Measurements from ENCODE around the gene GALNT16.
"Not testable (repeated sequence)": the region's sequence is repeated elsewhere in the genome, so short reads cannot be mapped to it uniquely, and the experiment has no call there.

GALNT16 gene

GRCh38 chr14:69270795-69271708, 11.1 kb downstream of the GALNT16 start:
- no peak for DNase-seq (ENCODE audit: low read depth, low spot score)
- no peak overlapping the region for H3K4me3 ChIP-seq
- TF ChIP-seq POLR2AphosphoS5 (IDR thresholded peaks at IDR 0.05; ENCODE audit: borderline replicate concordance, low read depth, low read length), result no peak
- no peak for TF ChIP-seq FOXP2 (optimal IDR thresholded peaks at IDR 0.05; ENCODE audit: control extremely low read depth, extremely low read length, insufficient read depth)
- no peak for TF ChIP-seq EZH2 (IDR thresholded peaks at IDR 0.05)
- no peaks in the 10 kb centered on the region for H3K36me3 ChIP-seq (ENCODE audit: insufficient read depth, low read length)
- H3K9ac ChIP-seq (ENCODE audit: insufficient read length), result no peak overlapping the region
- H3K27ac ChIP-seq, result no peak overlapping the region
- H3K9me3 ChIP-seq (ENCODE audit: low read depth, low read length), result no peaks in the 10 kb centered on the region

DNA sequence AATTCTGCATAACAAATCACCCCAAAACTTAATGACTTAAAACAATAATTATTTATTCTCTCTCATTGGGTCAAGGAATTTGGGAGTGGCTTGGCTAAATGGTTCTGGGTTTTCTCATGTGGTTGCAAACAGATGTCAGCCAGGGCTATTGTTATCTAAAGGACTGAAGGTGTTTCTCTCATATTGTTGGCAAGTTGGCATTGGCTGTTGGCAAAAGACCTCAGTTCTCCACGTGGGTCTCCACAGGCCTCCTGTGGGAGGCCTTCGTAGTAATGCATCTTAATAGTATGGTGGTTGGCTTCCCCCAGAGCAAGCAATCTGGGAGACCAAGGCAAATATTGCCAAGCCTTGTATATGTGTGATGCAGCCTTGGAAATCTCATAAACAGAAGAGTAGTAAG, 14.4 kb downstream of the GALNT16 start:
- TF ChIP-seq EZH2 (IDR thresholded peaks at IDR 0.05) (no peak), POLR2AphosphoS5 (IDR thresholded peaks at IDR 0.05; ENCODE audit: borderline replicate concordance, low read depth, low read length) (no peak), FOXP2 (optimal IDR thresholded peaks at IDR 0.05; ENCODE audit: control extremely low read depth, extremely low read length, insufficient read depth) (no peak)
- H3K9me3 ChIP-seq (ENCODE audit: low read depth, low read length), result no peaks in the 10 kb centered on the region
- no peak for DNase-seq (ENCODE audit: low read depth, low spot score)
- H3K4me3 ChIP-seq, result no peak overlapping the region
- no peaks in the 10 kb centered on the region for H3K36me3 ChIP-seq (ENCODE audit: insufficient read depth, low read length)
- H3K9ac ChIP-seq (ENCODE audit: insufficient read length), result no peak overlapping the region
- no peak overlapping the region for H3K27ac ChIP-seq

DNA sequence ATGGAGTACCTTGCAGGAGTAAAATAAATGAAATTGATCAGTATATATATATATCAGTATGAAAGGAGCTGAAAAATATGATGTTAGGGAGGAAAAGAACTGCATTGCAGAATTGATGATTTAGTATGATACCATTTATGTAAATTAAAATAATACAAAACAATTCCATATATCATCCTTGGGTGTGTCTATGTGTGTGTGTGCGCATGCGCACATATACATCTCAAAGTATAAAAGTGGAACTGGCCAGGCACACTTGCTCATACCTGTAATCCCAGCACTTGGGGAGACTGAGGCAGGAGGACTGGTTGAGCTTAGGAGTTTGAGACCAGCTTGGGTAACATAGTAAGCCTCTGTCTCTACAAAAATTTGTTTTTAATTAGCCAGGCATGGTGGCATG, 15.4 kb downstream of the GALNT16 start:
- no peak for DNase-seq (ENCODE audit: low read depth, low spot score)
- Histone ChIP-seq H3K9ac (ENCODE audit: insufficient read length) (no peak overlapping the region), H3K4me3 (no peak overlapping the region), H3K9me3 (ENCODE audit: low read depth, low read length) (no peaks in the 10 kb centered on the region), H3K27ac (no peak overlapping the region), H3K36me3 (ENCODE audit: insufficient read depth, low read length) (no peaks in the 10 kb centered on the region)
- TF ChIP-seq EZH2 (IDR thresholded peaks at IDR 0.05) (no peak), FOXP2 (optimal IDR thresholded peaks at IDR 0.05; ENCODE audit: control extremely low read depth, extremely low read length, insufficient read depth) (no peak), POLR2AphosphoS5 (IDR thresholded peaks at IDR 0.05; ENCODE audit: borderline replicate concordance, low read depth, low read length) (no peak)

DNA sequence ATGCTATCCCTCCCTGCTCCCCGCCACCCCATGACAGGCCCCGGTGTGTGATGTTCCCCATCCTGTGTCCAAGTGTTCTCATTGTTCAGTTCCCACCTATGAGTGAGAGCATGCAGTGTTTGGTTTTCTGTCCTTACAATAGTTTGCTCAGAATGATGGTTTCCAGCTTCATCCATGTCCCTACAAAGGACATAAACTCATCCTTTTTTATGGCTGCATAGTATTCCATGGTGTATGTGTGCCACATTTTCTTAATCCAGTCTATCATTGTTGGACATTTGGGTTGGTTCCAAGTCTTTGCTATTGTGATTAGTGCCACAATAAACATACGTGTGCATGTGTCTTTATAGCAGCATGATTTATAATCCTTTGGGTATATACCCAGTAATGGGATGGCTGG, 17.4 kb downstream of the GALNT16 start:
- DNase-seq (ENCODE audit: low read depth, low spot score); H3K9me3 ChIP-seq (ENCODE audit: low read depth, low read length); H3K9ac ChIP-seq (ENCODE audit: insufficient read length); H3K4me3 ChIP-seq; H3K27ac ChIP-seq; H3K36me3 ChIP-seq (ENCODE audit: insufficient read depth, low read length): not testable (repeated sequence)

GRCh38 chr14:69280746-69281291, 20.9 kb downstream of the GALNT16 start:
- Histone ChIP-seq H3K9ac (ENCODE audit: insufficient read length) (no peak overlapping the region), H3K4me3 (no peak overlapping the region), H3K27ac (no peak overlapping the region), H3K36me3 (ENCODE audit: insufficient read depth, low read length) (no peaks in the 10 kb centered on the region), H3K9me3 (ENCODE audit: low read depth, low read length) (no peaks in the 10 kb centered on the region)
- DNase-seq (ENCODE audit: low read depth, low spot score), result no peak
- TF ChIP-seq FOXP2 (optimal IDR thresholded peaks at IDR 0.05; ENCODE audit: control extremely low read depth, extremely low read length, insufficient read depth) (no peak), EZH2 (IDR thresholded peaks at IDR 0.05) (no peak), POLR2AphosphoS5 (IDR thresholded peaks at IDR 0.05; ENCODE audit: borderline replicate concordance, low read depth, low read length) (no peak)

- TF ChIP-seq EZH2 (IDR thresholded peaks at IDR 0.05) (no peak), POLR2AphosphoS5 (IDR thresholded peaks at IDR 0.05; ENCODE audit: borderline replicate concordance, low read depth, low read length) (no peak), FOXP2 (optimal IDR thresholded peaks at IDR 0.05; ENCODE audit: control extremely low read depth, extremely low read length, insufficient read depth) (no peak)
- H3K9me3 ChIP-seq (ENCODE audit: low read depth, low read length), result no peaks in the 10 kb centered on the region
- H3K4me3 ChIP-seq, result no peak overlapping the region
- no peak for DNase-seq (ENCODE audit: low read depth, low spot score)
- H3K27ac ChIP-seq, result no peak overlapping the region
- H3K36me3 ChIP-seq (ENCODE audit: insufficient read depth, low read length), result no peaks in the 10 kb centered on the region
- no peak overlapping the region for H3K9ac ChIP-seq (ENCODE audit: insufficient read length)
Observed at GRCh38 chr14:69281450-69282169, 21.7 kb downstream of the GALNT16 start.

DNA sequence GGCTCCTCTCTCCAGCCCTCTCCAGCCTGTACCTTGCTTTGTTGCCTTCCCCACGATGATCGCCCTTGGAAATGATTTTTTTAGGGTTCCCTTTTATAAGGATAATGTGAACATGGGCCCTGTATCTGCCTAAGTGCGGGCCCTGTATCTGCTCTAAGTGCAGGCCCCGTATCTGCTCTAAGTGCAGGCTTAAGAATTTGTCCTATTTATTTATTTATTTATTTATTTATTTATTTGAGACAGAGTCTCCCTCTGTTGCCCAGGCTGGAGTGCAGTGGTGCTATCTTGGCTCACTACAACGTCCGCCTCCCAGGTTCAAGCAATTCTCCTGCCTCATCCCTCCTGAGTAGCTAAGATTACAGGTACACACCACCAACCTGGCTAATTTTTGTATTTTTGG, 22.5 kb downstream of the GALNT16 start:
- no peak overlapping the region for H3K27ac ChIP-seq
- TF ChIP-seq FOXP2 (optimal IDR thresholded peaks at IDR 0.05; ENCODE audit: control extremely low read depth, extremely low read length, insufficient read depth), result no peak
- TF ChIP-seq EZH2 (IDR thresholded peaks at IDR 0.05), result no peak
- no peak for TF ChIP-seq POLR2AphosphoS5 (IDR thresholded peaks at IDR 0.05; ENCODE audit: borderline replicate concordance, low read depth, low read length)
- no peaks in the 10 kb centered on the region for H3K9me3 ChIP-seq (ENCODE audit: low read depth, low read length)
- no peak overlapping the region for H3K4me3 ChIP-seq
- H3K36me3 ChIP-seq (ENCODE audit: insufficient read depth, low read length), result no peaks in the 10 kb centered on the region
- DNase-seq (ENCODE audit: low read depth, low spot score), result no peak
- no peak overlapping the region for H3K9ac ChIP-seq (ENCODE audit: insufficient read length)

DNA sequence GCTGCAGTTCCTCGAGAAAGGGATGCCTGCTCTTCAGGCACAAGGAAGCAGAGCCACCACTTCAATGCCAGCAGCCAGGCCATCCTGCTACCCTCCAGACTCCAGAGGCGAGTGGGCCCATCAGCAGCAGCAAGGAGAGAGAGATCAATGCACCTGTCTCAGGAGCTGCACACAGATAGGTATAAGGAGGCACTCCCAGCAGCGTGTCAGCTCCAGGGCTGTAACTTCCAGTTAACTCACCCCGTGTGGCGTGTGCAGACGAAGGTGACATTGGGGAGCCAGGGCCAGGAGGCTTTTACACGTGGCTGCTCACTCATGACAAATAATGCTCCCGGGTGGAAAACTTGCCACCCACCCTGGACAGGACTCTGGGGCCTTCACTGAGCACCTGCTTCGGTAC, 24.2 kb downstream of the GALNT16 start:
- H3K9ac ChIP-seq (ENCODE audit: insufficient read length), result no peak overlapping the region
- no peaks in the 10 kb centered on the region for H3K9me3 ChIP-seq (ENCODE audit: low read depth, low read length)
- DNase-seq (ENCODE audit: low read depth, low spot score), result no peak
- no peaks in the 10 kb centered on the region for H3K36me3 ChIP-seq (ENCODE audit: insufficient read depth, low read length)
- TF ChIP-seq FOXP2 (optimal IDR thresholded peaks at IDR 0.05; ENCODE audit: control extremely low read depth, extremely low read length, insufficient read depth), result no peak
- no peak for TF ChIP-seq EZH2 (IDR thresholded peaks at IDR 0.05)
- TF ChIP-seq POLR2AphosphoS5 (IDR thresholded peaks at IDR 0.05; ENCODE audit: borderline replicate concordance, low read depth, low read length), result no peak
- H3K4me3 ChIP-seq, result no peak overlapping the region
- H3K27ac ChIP-seq, result no peak overlapping the region

All from SK-N-MC (cell line).